Transverse colon (tissue), 3 donors: ENCODE results near the gene SCYGR4.

Source experiments
- EP300 ChIP-seq: sonication (generic); formaldehyde crosslinking; IDR thresholded peaks from one replicate; pipeline ENCODE4 v1.6.1; 2017; ENCODE audit warnings: antibody characterized with exemption, low read depth
- TF ChIP-seq, protein P1 (sequence below), 5 experiments: fragments of 200-600 bp in 3 of 5; fragments of 450-650 bp in 2 of 5; sonication (generic) in 3 of 5; IDR thresholded peaks; 1 replicate in 2 of 5; 2 replicates in 3 of 5; pipeline ENCODE4 v1.5.1; 2016 to 2017; ENCODE audit warnings: antibody characterized with exemption in 5 of 5, inconsistent platforms in 3 of 5, mild to moderate bottlenecking in 2 of 5, moderate library complexity in 1 of 5

DNA sequence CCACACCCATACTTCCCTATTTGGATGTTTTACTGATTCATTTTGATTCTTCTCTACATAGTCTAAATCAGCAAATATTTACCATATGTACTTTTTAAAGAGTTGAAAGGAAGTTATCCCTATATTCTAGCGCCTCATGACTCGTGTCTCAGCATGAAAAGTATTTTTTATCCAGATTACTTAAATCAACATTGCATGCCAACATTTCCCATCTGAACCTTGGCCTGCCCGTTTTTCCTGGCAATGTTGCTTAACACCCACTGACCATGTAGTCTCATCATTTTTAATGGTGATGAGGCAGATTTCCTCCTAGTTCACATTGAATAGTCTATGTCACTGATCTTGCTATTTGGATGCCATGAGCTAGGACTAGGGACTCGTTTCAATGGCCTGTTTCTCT, 36.1 kb downstream of the SCYGR4 start:
- TF ChIP-seq EP300: no peak
- TF ChIP-seq, protein P1, sequence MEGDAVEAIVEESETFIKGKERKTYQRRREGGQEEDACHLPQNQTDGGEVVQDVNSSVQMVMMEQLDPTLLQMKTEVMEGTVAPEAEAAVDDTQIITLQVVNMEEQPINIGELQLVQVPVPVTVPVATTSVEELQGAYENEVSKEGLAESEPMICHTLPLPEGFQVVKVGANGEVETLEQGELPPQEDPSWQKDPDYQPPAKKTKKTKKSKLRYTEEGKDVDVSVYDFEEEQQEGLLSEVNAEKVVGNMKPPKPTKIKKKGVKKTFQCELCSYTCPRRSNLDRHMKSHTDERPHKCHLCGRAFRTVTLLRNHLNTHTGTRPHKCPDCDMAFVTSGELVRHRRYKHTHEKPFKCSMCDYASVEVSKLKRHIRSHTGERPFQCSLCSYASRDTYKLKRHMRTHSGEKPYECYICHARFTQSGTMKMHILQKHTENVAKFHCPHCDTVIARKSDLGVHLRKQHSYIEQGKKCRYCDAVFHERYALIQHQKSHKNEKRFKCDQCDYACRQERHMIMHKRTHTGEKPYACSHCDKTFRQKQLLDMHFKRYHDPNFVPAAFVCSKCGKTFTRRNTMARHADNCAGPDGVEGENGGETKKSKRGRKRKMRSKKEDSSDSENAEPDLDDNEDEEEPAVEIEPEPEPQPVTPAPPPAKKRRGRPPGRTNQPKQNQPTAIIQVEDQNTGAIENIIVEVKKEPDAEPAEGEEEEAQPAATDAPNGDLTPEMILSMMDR (IDR thresholded peaks at IDR 0.05): no peak
